ENCODE measurements around the gene RELL2.
A peak's percentile ranks its signal among the peaks of the same experiment; 100 is the strongest.

Gene RELL2

DNA sequence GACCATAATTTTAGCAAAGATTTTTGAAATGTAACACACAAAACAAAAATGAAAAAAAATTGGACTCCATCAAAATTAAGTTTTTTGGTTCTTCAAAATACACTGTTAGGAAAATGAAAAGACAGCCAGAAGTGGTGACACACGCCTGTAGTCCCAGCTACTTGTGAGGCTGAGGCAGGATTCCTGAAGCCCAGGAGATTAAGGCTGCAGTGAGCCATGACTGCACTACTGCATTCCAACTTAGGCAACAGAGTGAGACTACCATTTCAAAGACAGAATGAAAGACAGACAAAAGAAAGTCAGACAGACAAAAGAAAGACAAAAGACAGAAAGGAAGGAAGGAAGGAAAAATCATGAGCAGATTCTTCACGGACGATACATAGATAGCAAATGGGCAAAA is 25.5 kb upstream of the RELL2 start:
- H3K4me3 ChIP-seq (ENCODE audit: low read depth, low read length): no peak overlapping the region
- in situ Hi-C loops (cut with HindIII; ENCODE audit: low sequenced_read_pairs): no loop called here
- no peak for DNase-seq (ENCODE audit: low read depth)
- TF ChIP-seq, protein P1, sequence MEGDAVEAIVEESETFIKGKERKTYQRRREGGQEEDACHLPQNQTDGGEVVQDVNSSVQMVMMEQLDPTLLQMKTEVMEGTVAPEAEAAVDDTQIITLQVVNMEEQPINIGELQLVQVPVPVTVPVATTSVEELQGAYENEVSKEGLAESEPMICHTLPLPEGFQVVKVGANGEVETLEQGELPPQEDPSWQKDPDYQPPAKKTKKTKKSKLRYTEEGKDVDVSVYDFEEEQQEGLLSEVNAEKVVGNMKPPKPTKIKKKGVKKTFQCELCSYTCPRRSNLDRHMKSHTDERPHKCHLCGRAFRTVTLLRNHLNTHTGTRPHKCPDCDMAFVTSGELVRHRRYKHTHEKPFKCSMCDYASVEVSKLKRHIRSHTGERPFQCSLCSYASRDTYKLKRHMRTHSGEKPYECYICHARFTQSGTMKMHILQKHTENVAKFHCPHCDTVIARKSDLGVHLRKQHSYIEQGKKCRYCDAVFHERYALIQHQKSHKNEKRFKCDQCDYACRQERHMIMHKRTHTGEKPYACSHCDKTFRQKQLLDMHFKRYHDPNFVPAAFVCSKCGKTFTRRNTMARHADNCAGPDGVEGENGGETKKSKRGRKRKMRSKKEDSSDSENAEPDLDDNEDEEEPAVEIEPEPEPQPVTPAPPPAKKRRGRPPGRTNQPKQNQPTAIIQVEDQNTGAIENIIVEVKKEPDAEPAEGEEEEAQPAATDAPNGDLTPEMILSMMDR (IDR thresholded peaks at IDR 0.05; ENCODE audit: low read depth, low read length, missing control alignments): no peak

DNA sequence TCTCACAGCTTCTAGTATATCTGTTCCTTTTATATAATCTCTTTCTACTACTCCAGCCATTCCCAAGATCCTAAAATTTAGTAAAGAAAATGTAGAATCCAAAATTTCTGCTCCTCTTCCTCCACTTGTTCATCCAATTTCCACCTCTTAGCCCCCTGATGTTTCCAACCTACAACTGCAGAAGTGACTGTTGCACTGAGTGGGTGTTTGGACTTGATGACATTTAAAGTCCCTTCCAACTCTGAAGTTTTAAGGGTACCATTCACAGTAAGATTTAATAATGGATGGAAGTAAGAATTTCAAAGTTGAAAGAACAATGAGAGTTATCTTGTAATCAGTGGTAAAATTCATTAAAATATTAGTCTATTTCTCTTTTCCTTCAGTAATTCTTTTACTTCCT is 23.5 kb upstream of the RELL2 start:
- H3K4me3 ChIP-seq (ENCODE audit: low read depth, low read length): no peak overlapping the region
- no peak for DNase-seq (ENCODE audit: low read depth)
- TF ChIP-seq, protein P1 (IDR thresholded peaks at IDR 0.05; ENCODE audit: low read depth, low read length, missing control alignments): no peak
- in situ Hi-C loops (cut with HindIII; ENCODE audit: low sequenced_read_pairs): no loop called here

DNA sequence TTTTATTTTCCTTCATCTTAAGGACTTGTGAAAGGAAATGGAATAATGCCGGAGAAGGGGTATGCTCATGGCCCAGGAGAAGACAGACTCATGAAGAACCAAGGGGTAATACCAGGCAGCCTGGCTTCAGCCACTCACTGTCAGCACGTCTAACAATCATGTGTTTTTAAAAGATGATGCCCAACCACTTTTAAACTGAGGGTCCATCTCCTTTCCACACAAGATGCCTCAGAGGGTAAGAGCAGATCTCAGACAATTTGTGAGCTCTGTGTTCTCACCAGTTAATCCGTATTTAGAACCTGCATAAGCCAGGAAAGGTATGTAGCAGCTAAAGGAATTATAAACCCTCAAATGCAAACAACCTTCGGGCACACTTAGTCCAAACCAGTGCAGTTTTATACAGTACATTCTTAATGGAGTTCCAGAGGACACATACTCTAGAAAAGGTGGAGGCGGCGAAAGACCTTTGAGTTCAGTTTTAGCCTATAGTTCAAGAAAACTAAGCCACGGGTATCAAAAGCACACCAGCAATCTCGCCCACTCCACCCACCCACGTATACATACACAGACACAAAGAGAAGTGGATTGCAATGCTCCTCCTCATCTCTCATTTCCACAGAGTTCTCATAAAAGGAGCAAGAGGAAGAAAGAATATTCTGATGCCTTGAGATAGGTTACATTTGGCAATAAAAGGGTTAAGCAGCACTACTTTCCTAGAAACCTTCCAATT is 20.6 kb upstream of the RELL2 start:
- TF ChIP-seq, protein P1 (IDR thresholded peaks at IDR 0.05; ENCODE audit: low read depth, low read length, missing control alignments): no peak
- DNase-seq (ENCODE audit: low read depth): no peak
- H3K4me3 ChIP-seq (ENCODE audit: low read depth, low read length): no peak overlapping the region
- in situ Hi-C loops (cut with HindIII; ENCODE audit: low sequenced_read_pairs): no loop called here

DNA sequence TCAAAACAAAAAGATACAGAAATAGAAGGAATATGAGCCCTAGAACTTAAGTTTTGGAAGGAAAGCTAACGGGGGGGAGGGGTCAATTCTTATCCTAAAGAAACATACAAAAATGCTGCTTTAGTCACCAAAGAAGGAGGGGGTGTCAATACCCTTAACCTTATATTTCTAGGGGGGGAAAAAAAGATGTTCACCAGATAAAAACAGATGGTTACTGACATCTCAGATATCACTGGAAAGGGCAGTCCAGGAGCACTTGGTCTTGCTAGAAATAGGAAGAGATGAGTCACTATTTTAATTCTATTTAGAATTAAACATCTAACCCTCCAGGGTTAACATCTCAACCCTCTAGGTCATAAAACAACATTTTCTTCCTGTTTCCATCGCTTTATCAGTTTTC is 19.7 kb upstream of the RELL2 start:
- DNase-seq (ENCODE audit: low read depth): no peak
- TF ChIP-seq, protein P1 (IDR thresholded peaks at IDR 0.05; ENCODE audit: low read depth, low read length, missing control alignments): no peak
- in situ Hi-C loops (cut with HindIII; ENCODE audit: low sequenced_read_pairs): no loop called here
- peak overlapping the region; percentile 86 for H3K4me3 ChIP-seq (ENCODE audit: low read depth, low read length)

DNA sequence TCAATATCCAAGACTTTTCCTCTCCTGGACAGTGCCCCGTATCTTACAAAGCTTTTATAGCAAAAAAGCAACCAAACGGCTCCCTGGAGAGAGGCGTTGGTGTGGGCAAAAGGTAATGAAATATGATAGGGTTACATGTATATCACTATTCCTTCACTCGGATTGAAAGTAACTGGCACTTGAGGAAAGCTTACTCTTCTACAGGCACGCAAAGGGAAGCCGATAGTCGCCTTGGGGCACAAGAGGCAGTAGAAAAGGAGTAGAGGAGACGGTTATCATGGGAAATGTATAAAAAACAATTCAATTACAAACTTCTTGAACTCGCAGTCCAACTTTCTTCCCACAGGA is 19.1 kb upstream of the RELL2 start:
- in situ Hi-C loops (cut with HindIII; ENCODE audit: low sequenced_read_pairs): no loop called here
- TF ChIP-seq, protein P1 (IDR thresholded peaks at IDR 0.05; ENCODE audit: low read depth, low read length, missing control alignments): no peak
- H3K4me3 ChIP-seq (ENCODE audit: low read depth, low read length): peak overlapping the region; percentile 86
- no peak for DNase-seq (ENCODE audit: low read depth)

DNA sequence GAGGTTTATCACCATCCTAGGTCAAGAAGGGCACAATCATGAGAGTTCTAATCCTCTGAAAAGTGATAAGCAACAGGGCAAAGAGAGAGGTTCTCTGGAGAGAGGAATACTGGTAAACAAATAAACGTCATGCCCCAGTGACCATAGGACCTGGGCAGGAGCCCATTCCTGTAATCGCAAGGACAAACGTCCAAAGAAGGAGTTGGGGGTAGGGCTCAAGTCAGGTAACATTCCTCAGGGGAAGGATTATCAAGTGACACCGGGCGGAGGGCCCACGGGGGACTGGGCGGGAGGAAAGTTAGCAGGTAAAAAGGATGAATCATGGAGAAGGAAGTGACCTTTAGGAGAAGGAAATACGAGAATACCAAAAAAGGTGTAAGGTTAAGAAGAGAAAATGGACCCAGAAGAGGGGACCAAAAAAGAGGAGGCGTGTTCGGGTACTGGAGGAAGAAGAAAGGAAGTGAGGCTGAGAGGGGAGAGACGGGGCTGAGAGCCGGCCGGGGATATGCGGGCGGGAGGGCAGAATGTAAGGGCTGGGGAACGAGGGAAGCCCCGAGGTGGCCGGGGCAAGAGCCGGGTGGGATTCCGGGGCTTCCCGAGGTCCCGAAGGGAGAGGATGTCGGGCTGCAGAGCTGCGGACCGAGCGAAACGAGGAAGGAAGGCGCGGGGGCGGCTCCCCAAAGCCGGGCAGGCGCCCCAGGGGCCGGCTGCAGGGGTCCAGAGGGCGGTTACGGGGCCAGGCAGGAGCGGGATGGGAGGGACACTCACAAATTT is 18.6 kb upstream of the RELL2 start:
- TF ChIP-seq, protein P1 (IDR thresholded peaks at IDR 0.05; ENCODE audit: low read depth, low read length, missing control alignments): no peak
- peak overlapping the region; percentile 86 for H3K4me3 ChIP-seq (ENCODE audit: low read depth, low read length)
- in situ Hi-C loops (cut with HindIII; ENCODE audit: low sequenced_read_pairs): no loop called here
- DNase-seq (ENCODE audit: low read depth): no peak
